ENCODE results near the gene COL5A1. TPM values are rescaled to one million over a fixed set of nuclear protein-coding genes. Genes with fewer than 3 reads are reported as not detected.
A peak's percentile ranks its signal among the peaks of the same experiment; 100 is the strongest.

Gene COL5A1
- total RNA-seq, 4 donors from 2014 or later = 4.0 to 12.8 (median 6.3) TPM

DNA sequence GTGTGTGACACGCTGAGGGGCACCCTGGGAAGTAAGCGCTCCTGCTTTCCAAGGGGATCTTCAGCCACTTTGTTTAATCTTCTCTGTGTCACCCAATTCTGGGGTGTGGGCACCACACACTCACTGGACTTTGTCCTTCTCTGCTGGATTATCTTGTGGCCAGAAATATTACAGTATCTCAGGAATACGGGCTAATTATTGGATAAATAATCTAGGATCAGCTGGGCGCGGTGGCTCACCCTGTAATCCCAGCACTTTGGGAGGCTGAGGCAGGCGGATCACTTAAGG, 50.9 kb downstream of the COL5A1 start:
- Histone ChIP-seq H3K27me3 (peaks cover 0 to 38% (median 0%) of the 10 kb centered on the region in 4 donors), H3K36me3 (no peaks in the 10 kb centered on the region), H3K4me1 (peaks cover 0 to 32% (median 4%) of the 10 kb centered on the region in 3 donors), H3K27ac (peak overlapping the region in 1 of 4 donors; percentile 31), H3K9me3 (no peaks in the 10 kb centered on the region), H3K4me3 (no peak overlapping the region)
- TF ChIP-seq, protein P1, sequence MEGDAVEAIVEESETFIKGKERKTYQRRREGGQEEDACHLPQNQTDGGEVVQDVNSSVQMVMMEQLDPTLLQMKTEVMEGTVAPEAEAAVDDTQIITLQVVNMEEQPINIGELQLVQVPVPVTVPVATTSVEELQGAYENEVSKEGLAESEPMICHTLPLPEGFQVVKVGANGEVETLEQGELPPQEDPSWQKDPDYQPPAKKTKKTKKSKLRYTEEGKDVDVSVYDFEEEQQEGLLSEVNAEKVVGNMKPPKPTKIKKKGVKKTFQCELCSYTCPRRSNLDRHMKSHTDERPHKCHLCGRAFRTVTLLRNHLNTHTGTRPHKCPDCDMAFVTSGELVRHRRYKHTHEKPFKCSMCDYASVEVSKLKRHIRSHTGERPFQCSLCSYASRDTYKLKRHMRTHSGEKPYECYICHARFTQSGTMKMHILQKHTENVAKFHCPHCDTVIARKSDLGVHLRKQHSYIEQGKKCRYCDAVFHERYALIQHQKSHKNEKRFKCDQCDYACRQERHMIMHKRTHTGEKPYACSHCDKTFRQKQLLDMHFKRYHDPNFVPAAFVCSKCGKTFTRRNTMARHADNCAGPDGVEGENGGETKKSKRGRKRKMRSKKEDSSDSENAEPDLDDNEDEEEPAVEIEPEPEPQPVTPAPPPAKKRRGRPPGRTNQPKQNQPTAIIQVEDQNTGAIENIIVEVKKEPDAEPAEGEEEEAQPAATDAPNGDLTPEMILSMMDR (IDR thresholded peaks at IDR 0.05) = no peak
- no peak for TF ChIP-seq POLR2A (IDR thresholded peaks at IDR 0.05)
- intact Hi-C loops (cut with DNase I) = no loop called here
- WGBS, 2 donors = 86% methylated on average over 6 of the region's 6 CpGs
- no peak for DNase-seq

DNA sequence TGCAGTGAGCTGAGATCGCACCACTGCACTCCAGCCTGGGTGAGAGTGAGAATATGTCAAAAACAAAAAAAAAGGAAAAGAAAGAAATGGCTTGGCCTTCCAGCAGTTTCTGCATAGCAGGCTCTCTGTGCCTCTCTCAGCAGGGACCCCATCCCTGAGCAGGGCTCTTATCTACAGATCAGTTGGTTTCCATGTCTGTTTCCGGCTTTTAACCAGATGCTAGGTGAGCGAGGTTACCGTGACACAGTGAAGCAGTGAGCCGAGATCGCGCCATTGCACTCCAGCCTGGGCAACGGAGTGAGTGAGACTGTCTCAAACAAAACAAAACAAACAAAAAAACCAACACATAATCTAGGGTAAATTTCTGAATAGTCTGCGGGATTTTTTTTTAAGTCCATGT, 51.4 kb downstream of the COL5A1 start:
- Histone ChIP-seq H3K27ac (no peak overlapping the region), H3K4me3 (no peak overlapping the region), H3K27me3 (peaks cover 0 to 42% (median 0%) of the 10 kb centered on the region in 4 donors), H3K36me3 (no peaks in the 10 kb centered on the region), H3K4me1 (peaks cover 0 to 34% (median 4%) of the 10 kb centered on the region in 3 donors), H3K9me3 (no peaks in the 10 kb centered on the region)
- WGBS, 2 donors = 61 to 69% methylated on average over 9 of the region's 9 CpGs
- no peak for TF ChIP-seq POLR2A (IDR thresholded peaks at IDR 0.05)
- TF ChIP-seq, protein P1 (IDR thresholded peaks at IDR 0.05) = no peak
- intact Hi-C loops (cut with DNase I) = no loop called here
- DNase-seq = no peak

DNA sequence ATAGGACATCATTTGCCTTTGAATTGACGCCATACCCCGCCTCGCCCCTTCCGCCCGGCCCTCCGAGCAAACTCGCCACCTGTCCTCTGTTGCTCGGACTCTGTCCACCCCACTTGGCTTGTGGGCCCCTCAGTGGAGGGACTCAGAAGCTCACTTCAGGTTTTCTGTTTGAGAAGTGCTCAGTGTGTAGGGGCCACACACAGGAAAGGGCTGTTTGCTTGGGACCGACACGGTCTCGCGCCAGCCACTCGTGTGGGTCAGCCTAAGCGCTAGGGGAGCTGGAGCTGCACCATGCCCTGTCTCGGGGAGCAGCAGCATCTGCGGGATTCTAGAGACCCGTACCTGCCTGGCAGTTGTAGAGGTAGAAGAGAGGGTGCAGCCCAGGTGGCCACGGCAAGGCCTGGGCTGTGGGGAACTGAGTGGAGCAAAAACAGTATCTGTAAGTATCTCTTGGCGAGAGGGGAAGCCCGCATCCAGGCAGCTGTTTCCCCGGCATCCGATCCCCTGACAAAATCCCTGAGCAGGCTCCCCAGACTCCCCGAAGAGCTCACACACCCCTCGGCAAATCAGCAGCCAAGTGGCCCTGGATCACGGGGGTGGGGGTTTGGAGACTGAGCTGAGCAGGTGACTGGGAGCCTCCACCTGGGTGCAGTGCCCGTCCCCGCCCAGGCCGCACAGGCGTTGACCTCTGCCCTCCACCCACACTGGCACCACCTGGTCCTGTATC, 52.2 kb downstream of the COL5A1 start:
- H3K4me1 ChIP-seq = peaks cover under 1 to 41% (median 4%) of the 10 kb centered on the region in 3 donors
- no peak for TF ChIP-seq POLR2A (IDR thresholded peaks at IDR 0.05)
- TF ChIP-seq, protein P1 (IDR thresholded peaks at IDR 0.05) = no peak
- peaks cover 0 to 50% (median 0%) of the 10 kb centered on the region in 4 donors for H3K27me3 ChIP-seq
- no peak for DNase-seq
- no peak overlapping the region for H3K27ac ChIP-seq
- H3K9me3 ChIP-seq = no peaks in the 10 kb centered on the region
- WGBS, 2 donors = 85 to 89% methylated on average over 9 to 14 of the region's 29 CpGs
- no peaks in the 10 kb centered on the region for H3K36me3 ChIP-seq
- H3K4me3 ChIP-seq = no peak overlapping the region
- intact Hi-C loops (cut with DNase I) = no loop called here

DNA sequence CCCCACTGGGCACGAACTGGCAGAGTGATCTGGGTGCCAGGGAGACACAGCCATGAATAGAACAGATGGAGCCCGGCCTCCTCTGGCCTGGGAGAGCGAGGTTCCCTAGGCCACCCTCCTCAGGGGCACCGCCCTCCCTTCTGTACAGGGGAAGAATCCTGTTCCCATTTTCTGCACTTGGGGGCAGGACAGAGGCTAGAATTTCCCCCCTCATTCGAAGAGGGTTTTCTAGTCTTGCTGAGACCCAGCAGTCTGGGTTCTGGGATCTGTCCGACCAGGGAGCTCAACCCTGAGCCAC, 52.7 kb downstream of the COL5A1 start:
- 64 to 100% methylated on average over 1 to 3 of the region's 6 CpGs for WGBS, 2 donors
- peaks cover 3 to 41% (median 4%) of the 10 kb centered on the region in 3 donors for H3K4me1 ChIP-seq
- H3K36me3 ChIP-seq = no peaks in the 10 kb centered on the region
- no peak overlapping the region for H3K27ac ChIP-seq
- no peak for DNase-seq
- intact Hi-C loops (cut with DNase I) = no loop called here
- TF ChIP-seq, protein P1 (IDR thresholded peaks at IDR 0.05) = no peak
- no peak for TF ChIP-seq POLR2A (IDR thresholded peaks at IDR 0.05)
- no peak overlapping the region for H3K4me3 ChIP-seq
- H3K27me3 ChIP-seq = peaks cover 0 to 50% (median 0%) of the 10 kb centered on the region in 4 donors
- no peaks in the 10 kb centered on the region for H3K9me3 ChIP-seq

DNA sequence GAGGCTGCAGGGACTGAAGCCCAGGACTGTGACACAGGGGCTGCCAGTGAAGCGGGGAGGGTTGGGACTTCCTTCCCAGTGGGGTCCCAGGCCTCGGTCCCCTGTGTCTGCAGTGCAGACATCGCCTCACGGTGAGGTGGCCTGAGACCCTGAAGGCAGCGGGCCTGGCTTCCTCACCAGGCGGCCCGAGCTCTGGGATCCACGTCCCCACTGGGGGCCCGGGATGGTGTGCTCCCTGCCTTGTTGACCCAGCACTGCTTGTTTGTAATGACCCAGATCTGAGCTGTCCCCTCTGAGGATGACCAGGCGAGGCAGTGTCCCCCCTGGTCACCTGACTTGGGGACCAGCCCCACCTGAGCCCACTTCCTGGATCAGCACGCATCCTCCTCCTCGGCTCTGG, 53.1 kb downstream of the COL5A1 start:
- intact Hi-C loops (cut with DNase I) = no loop called here
- Histone ChIP-seq H3K9me3 (no peaks in the 10 kb centered on the region), H3K4me1 (peaks cover 3 to 41% (median 4%) of the 10 kb centered on the region in 3 donors), H3K27me3 (peaks cover 0 to 52% (median 0%) of the 10 kb centered on the region in 4 donors), H3K4me3 (no peak overlapping the region), H3K27ac (no peak overlapping the region), H3K36me3 (no peaks in the 10 kb centered on the region)
- WGBS, 2 donors = 80 to 84% methylated on average over 1 to 3 of the region's 12 CpGs
- no peak for DNase-seq
- TF ChIP-seq POLR2A (IDR thresholded peaks at IDR 0.05) = no peak
- TF ChIP-seq, protein P1 (IDR thresholded peaks at IDR 0.05) = no peak

Data from esophagus squamous epithelium (tissue), 5 donors.